Activated CD4-positive, alpha-beta T cell treated with anti-CD3 and anti-CD28 coated beads, Interleukin-2, amount 10 ng/mL, durations not matched to agents 7 days and 5 days (primary cell): ENCODE data around the gene ATP8B4. TPM values are rescaled to one million over a fixed set of nuclear protein-coding genes. Genes with fewer than 3 reads are reported as not detected.
A peak's percentile ranks its signal among the peaks of the same experiment; 100 is the strongest.
"Not testable (repeated sequence)": the region's sequence is repeated elsewhere in the genome, so short reads cannot be mapped to it uniquely, and the experiment has no call there.

ENCODE experiments used
- CTCF ChIA-PET: fragments of 350-600 bp; sonication (Branson Sonifier 250); formaldehyde crosslinking; loops from one replicate; lab custom pipeline; 2021; ENCODE audit warnings: antibody characterized with exemption; lab: Charles Lee
- POLR2A ChIA-PET: fragments of 350-600 bp; sonication (Branson Sonifier 250); formaldehyde crosslinking; loops from one replicate; lab custom pipeline; 2021; ENCODE audit warnings: antibody characterized with exemption; lab: Charles Lee
- DNase-seq: peaks from one replicate; pipeline ENCODE4 v3.0.0-alpha.2; 2020
- H3K27ac Mint-ChIP-seq: one replicate; pipeline ENCODE4 v1.8.0; 2021; ENCODE audit warnings: mild to moderate bottlenecking, moderate library complexity, mixed read lengths
- H3K27me3 Mint-ChIP-seq: one replicate; pipeline ENCODE4 v1.8.0; 2021; ENCODE audit warnings: mixed read lengths
- H3K36me3 Mint-ChIP-seq: one replicate; pipeline ENCODE4 v1.8.0; 2021; ENCODE audit warnings: low read depth, mixed read lengths
- H3K4me1 Mint-ChIP-seq: one replicate; pipeline ENCODE4 v1.8.0; 2021; ENCODE audit warnings: mixed read lengths
- H3K4me3 Mint-ChIP-seq: one replicate; pipeline ENCODE4 v1.8.0; 2021; ENCODE audit warnings: mild to moderate bottlenecking, moderate library complexity, mixed read lengths
- H3K9me3 Mint-ChIP-seq: one replicate; pipeline ENCODE4 v1.8.0; 2021; ENCODE audit warnings: mixed read lengths
- total RNA-seq, 2 experiments: library from RNA; stranded (reverse); gene quantifications; one replicate each; pipeline ENCODE4 v1.2.3, GENCODE V29; 2021

Gene ATP8B4
- total RNA-seq, 2 experiments from 2014 or later = 6.8 TPM

- Mint-ChIP-seq H3K4me3 (no peak overlapping the region), H3K27ac (peak overlapping the region; percentile 79), H3K9me3 (peaks cover 6% of the 10 kb centered on the region), H3K27me3 (no peaks in the 10 kb centered on the region), H3K4me1 (peaks cover 40% of the 10 kb centered on the region), H3K36me3 (peaks cover 3% of the 10 kb centered on the region)
- CTCF ChIA-PET = interaction anchor here (0.8 to 3.1 kb wide), 7 partner anchors 8 to 181 kb away, joined by 3 to 12 read pairs (median 3); no protein-coding TSS in a partner anchor
- no peak for DNase-seq
- POLR2A ChIA-PET = interaction anchor here (0.5 to 0.6 kb wide), 2 partner anchors 10 to 220 kb away, joined by 3 read pairs; partner anchors contain the start of gene GABPB1
Measured at GRCh38 chr15:50134524-50135024, 15.5 kb upstream of the ATP8B4 start.

GRCh38 chr15:50132251-50132984 is 13.4 kb upstream of the ATP8B4 start:
- peaks cover 14% of the 10 kb centered on the region for H3K9me3 Mint-ChIP-seq
- H3K27ac Mint-ChIP-seq, H3K4me3 Mint-ChIP-seq, CTCF ChIA-PET, H3K27me3 Mint-ChIP-seq, POLR2A ChIA-PET, DNase-seq, H3K36me3 Mint-ChIP-seq: not testable (repeated sequence)
- H3K4me1 Mint-ChIP-seq = peaks cover 30% of the 10 kb centered on the region

DNA sequence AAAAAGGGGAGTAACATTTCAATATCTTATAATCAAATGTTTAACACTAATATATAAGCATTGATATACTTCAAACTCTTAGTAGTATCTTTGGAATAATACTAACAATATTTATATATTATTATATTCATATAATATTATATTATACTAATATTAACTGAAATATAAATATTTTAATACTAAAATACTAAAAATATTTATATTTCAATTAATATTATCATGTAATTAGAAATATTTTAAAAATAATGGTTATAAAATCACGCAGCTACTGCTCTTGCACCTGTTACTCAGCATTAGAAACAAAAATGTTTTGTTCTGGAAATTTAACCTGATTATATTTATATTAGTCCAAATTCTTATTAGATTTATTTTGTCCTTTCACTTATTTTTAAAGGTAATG is 12.6 kb upstream of the ATP8B4 start:
- Mint-ChIP-seq H3K27ac (no peak overlapping the region), H3K4me3 (no peak overlapping the region), H3K9me3 (peaks cover 14% of the 10 kb centered on the region), H3K4me1 (peaks cover 25% of the 10 kb centered on the region), H3K36me3 (peaks cover 5% of the 10 kb centered on the region), H3K27me3 (no peaks in the 10 kb centered on the region)
- no peak for DNase-seq
- POLR2A ChIA-PET = no interaction called here
- CTCF ChIA-PET = no interaction called here

DNA sequence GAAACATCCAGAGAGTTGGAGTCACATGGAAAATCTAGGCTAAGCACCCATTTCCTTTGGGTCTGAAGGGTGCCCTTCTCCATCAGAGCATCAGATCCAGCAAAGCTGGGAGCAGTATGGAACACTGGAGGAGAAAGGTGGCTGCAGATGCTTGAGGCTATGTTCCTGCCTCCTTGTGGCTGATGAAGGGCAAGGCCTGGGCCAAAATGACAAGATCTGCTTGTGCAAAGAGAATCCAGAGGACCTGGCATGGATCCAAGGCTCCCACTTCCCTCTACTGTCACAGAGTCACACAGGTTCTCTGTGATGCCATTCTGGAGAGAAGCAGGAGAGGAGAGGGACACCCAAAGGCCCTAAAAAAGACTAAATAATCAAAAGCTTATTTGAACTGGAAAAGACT is 9.2 kb upstream of the ATP8B4 start:
- H3K9me3 Mint-ChIP-seq = peaks cover 33% of the 10 kb centered on the region
- H3K27ac Mint-ChIP-seq = no peak overlapping the region
- DNase-seq = no peak
- H3K4me3 Mint-ChIP-seq = no peak overlapping the region
- H3K4me1 Mint-ChIP-seq = peaks cover 2% of the 10 kb centered on the region
- H3K36me3 Mint-ChIP-seq = peaks cover 7% of the 10 kb centered on the region
- ChIA-PET POLR2A (interaction anchor here (0.8 kb wide), 1 partner anchor 9 kb away, joined by 3 read pairs; the partner anchor contains the start of gene ATP8B4), CTCF (interaction anchor here (1.2 to 2.7 kb wide), 5 partner anchors 9 to 17 kb away, joined by 3 to 8 read pairs (median 3); no protein-coding TSS in a partner anchor)
- H3K27me3 Mint-ChIP-seq = no peaks in the 10 kb centered on the region

- no peak overlapping the region for H3K4me3 Mint-ChIP-seq
- no peaks in the 10 kb centered on the region for H3K27me3 Mint-ChIP-seq
- no peak for DNase-seq
- peaks cover 7% of the 10 kb centered on the region for H3K36me3 Mint-ChIP-seq
- ChIA-PET CTCF (interaction anchor here (1.1 to 2.7 kb wide), 3 partner anchors 9 to 18 kb away, joined by 3 to 8 read pairs (median 3); no protein-coding TSS in a partner anchor), POLR2A (interaction anchor here (0.8 kb wide), 1 partner anchor 8 kb away, joined by 3 read pairs; the partner anchor contains the start of gene ATP8B4)
- H3K4me1 Mint-ChIP-seq = no peaks in the 10 kb centered on the region
- H3K27ac Mint-ChIP-seq = no peak overlapping the region
- peaks cover 29% of the 10 kb centered on the region for H3K9me3 Mint-ChIP-seq
Measured at GRCh38 chr15:50127255-50127777, 8.3 kb upstream of the ATP8B4 start.

- no peaks in the 10 kb centered on the region for H3K4me1 Mint-ChIP-seq
- CTCF ChIA-PET = interaction anchor here (0.7 to 2.7 kb wide), 5 partner anchors 8 to 15 kb away, joined by 3 to 8 read pairs (median 3); no protein-coding TSS in a partner anchor
- DNase-seq = no peak
- H3K27ac Mint-ChIP-seq = no peak overlapping the region
- H3K4me3 Mint-ChIP-seq = no peak overlapping the region
- peaks cover 6% of the 10 kb centered on the region for H3K36me3 Mint-ChIP-seq
- no peaks in the 10 kb centered on the region for H3K27me3 Mint-ChIP-seq
- H3K9me3 Mint-ChIP-seq = peaks cover 27% of the 10 kb centered on the region
- POLR2A ChIA-PET = no interaction called here
Measured at GRCh38 chr15:50126072-50126471, 7.0 kb upstream of the ATP8B4 start.

DNA sequence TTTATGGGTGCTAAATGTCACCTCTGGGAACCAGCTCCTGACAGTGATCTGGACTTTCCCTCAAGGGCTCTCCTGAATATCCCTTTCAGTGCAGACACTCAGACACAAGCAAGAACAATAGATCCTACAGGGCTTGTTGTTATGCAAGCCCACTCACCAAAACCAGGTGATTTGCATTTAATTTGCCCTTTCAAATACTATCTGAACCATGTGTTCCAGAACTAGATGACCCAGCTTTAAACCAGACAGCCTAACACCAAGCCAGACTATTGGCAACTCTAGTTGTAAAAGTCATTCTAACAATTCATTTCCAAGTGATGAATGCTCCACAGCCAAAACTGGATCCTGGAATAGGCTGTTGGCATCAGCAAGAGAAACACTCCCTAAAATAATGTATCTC is 5.6 kb upstream of the ATP8B4 start:
- POLR2A ChIA-PET = interaction anchor here (0.6 kb wide), 1 partner anchor 10 kb away, joined by 3 read pairs; no protein-coding TSS in a partner anchor
- DNase-seq = no peak
- H3K4me3 Mint-ChIP-seq = no peak overlapping the region
- H3K36me3 Mint-ChIP-seq = peaks cover 6% of the 10 kb centered on the region
- H3K27me3 Mint-ChIP-seq = no peaks in the 10 kb centered on the region
- H3K9me3 Mint-ChIP-seq = peaks cover 27% of the 10 kb centered on the region
- peaks cover 5% of the 10 kb centered on the region for H3K4me1 Mint-ChIP-seq
- CTCF ChIA-PET = interaction anchor here (0.6 to 0.8 kb wide), 2 partner anchors 10 to 135 kb away, joined by 3 to 6 read pairs; no protein-coding TSS in a partner anchor
- H3K27ac Mint-ChIP-seq = no peak overlapping the region

GRCh38 chr15:50123861-50124557 is 5.0 kb upstream of the ATP8B4 start:
- no peak overlapping the region for H3K27ac Mint-ChIP-seq
- no peak for DNase-seq
- CTCF ChIA-PET = interaction anchor here (0.6 to 1.4 kb wide), 3 partner anchors 10 to 192 kb away, joined by 3 to 6 read pairs (median 4); no protein-coding TSS in a partner anchor
- no peak overlapping the region for H3K4me3 Mint-ChIP-seq
- H3K36me3 Mint-ChIP-seq = peaks cover 3% of the 10 kb centered on the region
- peaks cover 10% of the 10 kb centered on the region for H3K4me1 Mint-ChIP-seq
- POLR2A ChIA-PET = no interaction called here
- no peaks in the 10 kb centered on the region for H3K27me3 Mint-ChIP-seq
- peaks cover 24% of the 10 kb centered on the region for H3K9me3 Mint-ChIP-seq

- H3K4me3 Mint-ChIP-seq = no peak overlapping the region
- peaks cover 26% of the 10 kb centered on the region for H3K4me1 Mint-ChIP-seq
- DNase-seq = no peak
- H3K9me3 Mint-ChIP-seq = peaks cover 20% of the 10 kb centered on the region
- no peak overlapping the region for H3K27ac Mint-ChIP-seq
- H3K27me3 Mint-ChIP-seq = no peaks in the 10 kb centered on the region
- H3K36me3 Mint-ChIP-seq = peaks cover 6% of the 10 kb centered on the region
- ChIA-PET CTCF (interaction anchor here (2.9 kb wide), 1 partner anchor 14 kb away, joined by 12 read pairs; no protein-coding TSS in a partner anchor), POLR2A (no interaction called here)
Measured at GRCh38 chr15:50120729-50121128, 1.7 kb upstream of the ATP8B4 start.

DNA sequence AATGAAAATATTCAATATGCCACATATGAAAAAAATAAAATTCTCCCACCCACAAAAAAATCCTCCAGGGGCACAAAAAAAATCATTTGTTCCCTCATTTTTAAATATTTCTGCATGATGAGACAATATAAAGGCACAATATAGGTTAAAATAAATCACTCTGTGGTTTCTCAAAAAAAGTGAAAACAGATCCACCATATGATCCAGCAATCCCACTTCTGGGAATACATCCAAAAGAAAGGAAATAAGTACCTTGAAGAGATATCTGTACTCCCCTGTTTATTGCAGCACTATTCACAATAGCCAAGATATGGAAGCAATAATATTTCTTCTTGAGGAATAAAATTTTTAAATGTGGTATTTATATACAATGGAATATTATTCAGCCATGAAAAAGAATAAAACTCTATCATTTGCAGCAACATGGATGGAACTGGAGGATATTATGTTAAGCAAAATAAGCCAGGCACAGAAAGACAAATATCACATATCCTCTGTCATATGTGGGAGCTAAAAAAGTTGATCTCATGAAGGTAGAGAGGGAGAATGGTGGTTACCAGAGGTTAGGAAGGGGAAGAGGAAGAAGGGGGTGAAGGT is 1.5 kb downstream of the ATP8B4 start:
- H3K9me3 Mint-ChIP-seq = peaks cover 4% of the 10 kb centered on the region
- peak overlapping the region; percentile 46 for H3K4me3 Mint-ChIP-seq
- peaks cover 41% of the 10 kb centered on the region for H3K4me1 Mint-ChIP-seq
- H3K27me3 Mint-ChIP-seq = no peaks in the 10 kb centered on the region
- H3K36me3 Mint-ChIP-seq = peaks cover 12% of the 10 kb centered on the region
- POLR2A ChIA-PET = no interaction called here
- no peak overlapping the region for H3K27ac Mint-ChIP-seq
- no peak for DNase-seq
- CTCF ChIA-PET = interaction anchor here (1.1 kb wide), 2 partner anchors 10 to 17 kb away, joined by 4 to 8 read pairs; no protein-coding TSS in a partner anchor

DNA sequence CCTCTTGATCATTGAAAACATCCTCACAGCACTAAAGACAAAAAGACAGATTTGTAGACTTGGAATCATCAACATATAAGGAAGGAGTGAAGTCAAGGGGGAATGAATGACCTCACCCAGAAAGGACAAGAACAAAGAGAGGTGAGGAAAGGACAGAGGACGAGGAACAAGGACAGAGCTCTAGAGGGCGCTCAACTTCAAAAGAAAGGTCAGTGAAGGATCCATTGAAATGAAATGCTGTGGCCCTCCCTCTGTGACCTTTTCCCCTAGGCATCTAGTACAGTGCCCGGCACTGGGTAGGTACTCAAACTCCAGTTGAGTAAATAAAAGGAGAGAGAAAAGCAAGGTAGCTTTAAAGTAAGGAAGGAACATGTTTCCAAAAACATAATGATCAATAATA is 2.6 kb downstream of the ATP8B4 start:
- peaks cover 13% of the 10 kb centered on the region for H3K36me3 Mint-ChIP-seq
- DNase-seq = no peak
- POLR2A ChIA-PET = no interaction called here
- no peak overlapping the region for H3K4me3 Mint-ChIP-seq
- H3K4me1 Mint-ChIP-seq = peaks cover 50% of the 10 kb centered on the region
- peaks cover 4% of the 10 kb centered on the region for H3K9me3 Mint-ChIP-seq
- CTCF ChIA-PET = interaction anchor here (0.9 kb wide), 1 partner anchor 12 kb away, joined by 3 read pairs; no protein-coding TSS in a partner anchor
- no peak overlapping the region for H3K27ac Mint-ChIP-seq
- no peaks in the 10 kb centered on the region for H3K27me3 Mint-ChIP-seq
